Neutrophil (primary cell): ENCODE results near the gene SF3A2.
A peak's percentile ranks its signal among the peaks of the same experiment; 100 is the strongest.

Experiments
- H3K27ac ChIP-seq: fragments of 200-600 bp; sonication (generic); 2 replicates; pipeline ENCODE4 v1.5.1; 2016; ENCODE audit warnings: mild to moderate bottlenecking, moderate library complexity
- H3K27me3 ChIP-seq: fragments of 200-600 bp; sonication (generic); 2 replicates; pipeline ENCODE4 v1.6.0; 2016; ENCODE audit warnings: mild to moderate bottlenecking
- H3K36me3 ChIP-seq: fragments of 200-600 bp; sonication (generic); 2 replicates; pipeline ENCODE4 v1.5.1; 2017
- H3K4me1 ChIP-seq, 2 experiments: fragments of 200-600 bp in 1 of 2; sonication (generic) in 1 of 2; 1 replicate in 1 of 2; 2 replicates in 1 of 2; pipeline versions ENCODE4 v1.5.1 to v1.6.1; 2013 to 2016; ENCODE audit warnings: low read depth in 1 of 2, low read length in 1 of 2, mild to moderate bottlenecking in 1 of 2, moderate library complexity in 1 of 2; ENCODE audit not compliant: control insufficient read depth in 1 of 2, insufficient read depth in 1 of 2
- H3K4me3 ChIP-seq, 2 experiments: fragments of 200-600 bp in 1 of 2; sonication (generic) in 1 of 2; 1 replicate in 1 of 2; 2 replicates in 1 of 2; pipeline ENCODE4 v1.5.1; 2013 to 2016; ENCODE audit warnings: low read depth in 1 of 2, low read length in 1 of 2, mild to moderate bottlenecking in 1 of 2, moderate library complexity in 1 of 2
- H3K9me3 ChIP-seq: fragments of 200-600 bp; sonication (generic); 2 replicates; pipeline ENCODE4 v1.5.1; 2016
- TF ChIP-seq, protein P1 (sequence below): fragments of 200-600 bp; sonication (generic); IDR thresholded peaks from 2 replicates; pipeline ENCODE4 v1.5.1; 2016; ENCODE audit warnings: antibody characterized with exemption

SF3A2 gene

DNA sequence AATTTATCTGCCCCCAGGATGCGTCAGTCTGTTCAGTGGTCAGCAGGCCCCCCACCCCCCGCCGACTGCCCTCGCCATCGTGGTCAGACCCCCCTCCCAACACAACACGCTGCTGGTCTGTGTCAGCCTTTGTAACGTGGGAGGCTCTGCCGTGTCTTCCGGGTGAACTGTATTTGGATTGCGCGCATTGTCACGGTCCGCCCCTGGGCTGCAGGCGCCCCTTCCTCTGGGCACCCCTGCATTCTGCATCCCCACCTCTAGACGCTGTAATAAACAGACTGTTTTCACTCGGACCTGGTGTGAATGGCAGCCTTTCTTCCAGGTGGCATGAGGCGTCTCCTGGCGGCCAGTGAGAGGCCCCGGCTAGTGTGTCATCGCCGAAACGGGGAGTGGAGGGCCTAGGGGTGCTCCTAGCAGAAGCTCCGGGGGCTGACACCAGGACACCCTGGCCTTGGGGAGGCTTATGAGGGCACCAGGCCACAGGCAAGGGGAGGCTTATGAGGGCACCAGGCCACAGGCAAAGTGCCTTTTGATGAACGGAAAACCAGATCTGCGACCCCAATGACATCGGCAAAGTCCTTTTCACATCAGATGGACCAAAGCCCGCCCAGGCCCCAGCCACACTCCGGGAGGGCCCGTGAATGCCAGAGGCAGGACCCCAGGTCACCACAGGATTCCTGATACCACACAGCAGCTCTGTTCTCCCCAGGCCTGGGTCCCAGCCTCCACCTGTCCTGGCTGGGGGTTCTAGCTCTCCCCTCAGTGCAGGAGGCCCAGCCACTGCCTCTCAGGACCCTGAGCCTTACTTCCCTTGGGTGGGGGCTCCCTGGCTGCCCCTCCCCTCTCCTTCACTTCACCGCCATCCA, 4.1 kb upstream of the SF3A2 start:
- Histone ChIP-seq H3K9me3 (no peaks in the 10 kb centered on the region), H3K27ac (no peak overlapping the region), H3K4me1 (peaks cover 17 to 27% of the 10 kb centered on the region in 2 experiments), H3K4me3 (no peak overlapping the region), H3K36me3 (peaks cover 66% of the 10 kb centered on the region), H3K27me3 (no peaks in the 10 kb centered on the region)
- TF ChIP-seq, protein P1, sequence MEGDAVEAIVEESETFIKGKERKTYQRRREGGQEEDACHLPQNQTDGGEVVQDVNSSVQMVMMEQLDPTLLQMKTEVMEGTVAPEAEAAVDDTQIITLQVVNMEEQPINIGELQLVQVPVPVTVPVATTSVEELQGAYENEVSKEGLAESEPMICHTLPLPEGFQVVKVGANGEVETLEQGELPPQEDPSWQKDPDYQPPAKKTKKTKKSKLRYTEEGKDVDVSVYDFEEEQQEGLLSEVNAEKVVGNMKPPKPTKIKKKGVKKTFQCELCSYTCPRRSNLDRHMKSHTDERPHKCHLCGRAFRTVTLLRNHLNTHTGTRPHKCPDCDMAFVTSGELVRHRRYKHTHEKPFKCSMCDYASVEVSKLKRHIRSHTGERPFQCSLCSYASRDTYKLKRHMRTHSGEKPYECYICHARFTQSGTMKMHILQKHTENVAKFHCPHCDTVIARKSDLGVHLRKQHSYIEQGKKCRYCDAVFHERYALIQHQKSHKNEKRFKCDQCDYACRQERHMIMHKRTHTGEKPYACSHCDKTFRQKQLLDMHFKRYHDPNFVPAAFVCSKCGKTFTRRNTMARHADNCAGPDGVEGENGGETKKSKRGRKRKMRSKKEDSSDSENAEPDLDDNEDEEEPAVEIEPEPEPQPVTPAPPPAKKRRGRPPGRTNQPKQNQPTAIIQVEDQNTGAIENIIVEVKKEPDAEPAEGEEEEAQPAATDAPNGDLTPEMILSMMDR: no peak

DNA sequence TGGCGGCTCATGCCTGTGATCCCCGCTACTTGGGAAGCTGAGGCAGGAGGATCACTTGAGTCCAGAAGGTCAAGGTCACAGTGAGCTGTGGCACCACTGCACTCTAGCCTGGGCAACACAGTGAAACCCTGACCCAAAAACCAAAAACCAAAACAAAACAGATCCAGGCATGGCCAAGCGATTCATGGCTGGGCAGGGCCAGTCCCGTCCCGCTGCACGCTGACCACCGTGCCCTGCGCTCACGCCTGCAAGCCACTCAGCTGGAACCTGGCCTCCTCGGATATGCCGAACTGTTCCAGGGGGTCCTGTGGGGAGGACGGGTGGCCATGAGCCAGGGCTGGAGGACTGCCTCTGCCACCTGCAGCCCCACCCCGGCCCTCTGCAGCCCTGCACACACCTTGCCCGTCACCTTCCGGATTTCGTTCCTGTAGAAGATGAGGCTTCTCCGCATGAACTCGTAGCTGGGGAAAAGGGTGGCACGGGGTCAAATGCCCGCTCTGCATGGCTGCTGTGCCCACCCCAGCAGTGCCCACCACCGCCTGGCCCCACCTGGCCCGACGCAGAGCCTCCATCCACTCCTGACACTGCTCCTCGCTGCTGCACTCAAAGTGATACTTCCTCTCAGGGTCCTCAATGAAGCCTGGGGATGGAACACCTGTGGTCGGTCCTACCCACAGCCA, 2.9 kb upstream of the SF3A2 start:
- Histone ChIP-seq H3K36me3 (peaks cover 54% of the 10 kb centered on the region), H3K27me3 (no peaks in the 10 kb centered on the region), H3K4me1 (peaks cover 29 to 39% of the 10 kb centered on the region in 2 experiments), H3K4me3 (no peak overlapping the region), H3K9me3 (no peaks in the 10 kb centered on the region), H3K27ac (no peak overlapping the region)
- TF ChIP-seq, protein P1: no peak

DNA sequence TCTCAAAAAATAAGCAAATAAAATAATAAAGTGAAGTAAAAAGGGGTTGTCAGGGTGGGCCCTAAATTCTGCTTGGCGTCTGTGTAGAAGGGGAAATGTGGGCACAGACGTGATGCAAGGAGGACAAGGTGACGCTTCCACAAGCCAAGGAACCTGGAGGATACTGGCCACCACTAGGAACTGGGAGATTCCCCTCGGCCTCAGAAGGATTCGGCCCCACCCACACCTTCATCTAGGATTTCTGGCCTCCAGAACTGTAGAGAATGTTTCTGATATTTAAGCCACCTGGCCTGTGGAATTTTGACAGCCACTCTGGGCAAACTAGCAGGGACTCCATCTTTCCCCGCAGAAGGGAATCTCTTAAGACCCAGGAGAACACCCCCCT, 1.6 kb upstream of the SF3A2 start:
- peaks cover 42 to 52% of the 10 kb centered on the region in 2 experiments for H3K4me1 ChIP-seq
- TF ChIP-seq, protein P1: no peak
- no peaks in the 10 kb centered on the region for H3K27me3 ChIP-seq
- H3K36me3 ChIP-seq: peaks cover 41% of the 10 kb centered on the region
- H3K27ac ChIP-seq: peak overlapping the region; percentile 97
- H3K9me3 ChIP-seq: no peaks in the 10 kb centered on the region
- peak overlapping the region; percentile 78 to 94 for H3K4me3 ChIP-seq

DNA sequence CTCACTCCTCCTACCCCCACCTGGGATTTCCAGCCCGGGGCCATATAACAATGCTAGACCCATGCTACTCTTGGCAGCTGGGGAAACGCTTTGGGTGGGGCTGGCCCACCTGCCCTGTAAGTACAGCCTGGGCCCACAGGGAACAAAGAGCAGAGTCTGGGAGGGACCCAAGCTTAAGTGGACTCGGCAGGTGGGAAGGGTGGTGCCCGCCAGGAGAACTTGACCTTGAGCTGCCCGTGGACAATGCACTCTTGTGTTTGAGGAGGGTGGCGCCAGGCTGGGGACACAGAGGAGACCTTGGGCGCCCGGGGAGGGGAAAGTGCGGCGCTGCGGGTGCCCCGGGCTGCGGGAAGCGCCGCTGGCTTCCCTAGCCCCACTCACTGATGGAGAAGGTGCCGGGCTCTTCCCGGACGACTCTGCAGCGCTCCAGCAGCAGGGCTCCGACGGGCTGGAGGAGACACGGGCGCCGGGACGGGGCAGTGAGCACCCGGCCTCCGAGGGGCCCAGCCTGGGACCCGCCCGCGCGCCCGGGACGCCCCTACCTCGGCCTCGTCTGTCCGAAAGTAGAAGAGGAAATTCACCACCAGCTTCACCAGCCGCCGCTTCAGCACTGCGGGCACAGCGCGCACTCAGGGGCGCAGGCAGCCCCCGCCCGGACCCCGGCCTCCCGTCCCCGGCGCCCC, 1.1 kb upstream of the SF3A2 start:
- H3K9me3 ChIP-seq: no peaks in the 10 kb centered on the region
- H3K36me3 ChIP-seq: peaks cover 36% of the 10 kb centered on the region
- TF ChIP-seq, protein P1: no peak
- no peaks in the 10 kb centered on the region for H3K27me3 ChIP-seq
- peak overlapping the region; percentile 78 to 94 for H3K4me3 ChIP-seq
- peaks cover 47 to 57% of the 10 kb centered on the region in 2 experiments for H3K4me1 ChIP-seq
- peak overlapping the region; percentile 97 for H3K27ac ChIP-seq

DNA sequence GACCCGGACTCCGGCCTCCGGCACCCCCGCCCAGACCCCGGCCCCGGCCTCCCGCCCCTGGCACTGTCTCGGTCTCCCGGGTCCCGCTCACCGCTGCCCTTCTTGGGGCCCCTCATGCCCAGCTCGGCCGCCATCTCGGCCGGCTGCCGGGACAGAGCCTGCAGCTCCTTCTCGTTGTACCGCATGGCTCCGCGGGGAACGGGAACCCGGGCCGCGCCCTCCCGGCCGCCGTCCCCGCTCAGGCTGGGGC, 635 bp upstream of the SF3A2 start:
- TF ChIP-seq, protein P1: no peak
- peaks cover 52 to 60% of the 10 kb centered on the region in 2 experiments for H3K4me1 ChIP-seq

More for the DNA sequence above, 635 bp upstream of the SF3A2 start:
- no peaks in the 10 kb centered on the region for H3K27me3 ChIP-seq
- no peaks in the 10 kb centered on the region for H3K9me3 ChIP-seq
- H3K27ac ChIP-seq: peak overlapping the region; percentile 97
- peaks cover 31% of the 10 kb centered on the region for H3K36me3 ChIP-seq
- H3K4me3 ChIP-seq: peak overlapping the region; percentile 78 to 94
